Epithelial cell of prostate (primary cell): ENCODE data around the gene KHDRBS2.

Experiments
- DNase-seq: peaks from one replicate; pipeline ENCODE4 v3.0.0-alpha.2; 2011; ENCODE audit warnings: low read depth, low spot score
- H3K27ac ChIP-seq: fragments of 450-650 bp; 2 replicates; pipeline ENCODE4 v1.5.1; 2017; ENCODE audit warnings: mild to moderate bottlenecking

The KHDRBS2 gene

GRCh38 chr6:61679625-61680024 lies 606.4 kb downstream of the KHDRBS2 start:
- no peak for DNase-seq
- no peak overlapping the region for H3K27ac ChIP-seq

- no peak for DNase-seq
- H3K27ac ChIP-seq, result no peak overlapping the region
These were observed 610.3 kb downstream of the KHDRBS2 start for GRCh38 chr6:61675734-61676133.

- no peak for DNase-seq
- no peak overlapping the region for H3K27ac ChIP-seq
These were observed 636.2 kb downstream of the KHDRBS2 start for GRCh38 chr6:61649845-61650244.

- DNase-seq, result no peak
- no peak overlapping the region for H3K27ac ChIP-seq
These were observed 645.6 kb downstream of the KHDRBS2 start for GRCh38 chr6:61640463-61640862.
